Fibroblast of lung (primary cell): ENCODE measurements around the gene UIMC1.

Experiments
- EZH2 ChIP-seq: IDR thresholded peaks from 2 replicates; pipeline ENCODE4 v1.5.1; 2012; ENCODE audit warnings: low read length, control low read depth, mild to moderate bottlenecking; ENCODE audit errors: missing control alignments
- TF ChIP-seq, protein P1 (sequence below), 2 donors: IDR thresholded peaks in 1 of 2; conservative IDR thresholded peaks in 1 of 2; 1 replicate in 1 of 2; 2 replicates in 1 of 2; pipeline ENCODE4 v1.5.1; 2011 to 2012; ENCODE audit warnings: low read length in 2 of 2, control low read depth in 1 of 2, inconsistent platforms in 1 of 2, low read depth in 1 of 2, mild to moderate bottlenecking in 1 of 2

DNA sequence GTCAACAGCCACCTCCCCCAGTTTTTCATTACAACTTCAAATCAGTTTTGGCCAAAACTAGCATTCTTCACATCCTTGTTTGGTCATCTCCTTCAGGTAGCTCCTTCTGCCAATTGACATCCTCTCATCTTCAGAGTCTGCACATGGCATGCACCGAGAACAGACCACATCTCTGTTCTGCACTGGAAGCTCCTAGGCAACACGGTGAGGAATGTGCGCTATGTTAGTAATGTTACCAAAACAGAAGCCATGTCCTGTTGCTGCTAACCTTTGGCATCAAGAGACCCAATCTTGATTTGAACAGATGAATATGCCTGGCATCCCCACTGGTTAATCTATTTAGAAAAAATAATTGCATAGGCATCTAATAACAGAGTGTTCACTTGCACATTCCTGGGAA, 102.3 kb downstream of the UIMC1 start:
- TF ChIP-seq, protein P1, sequence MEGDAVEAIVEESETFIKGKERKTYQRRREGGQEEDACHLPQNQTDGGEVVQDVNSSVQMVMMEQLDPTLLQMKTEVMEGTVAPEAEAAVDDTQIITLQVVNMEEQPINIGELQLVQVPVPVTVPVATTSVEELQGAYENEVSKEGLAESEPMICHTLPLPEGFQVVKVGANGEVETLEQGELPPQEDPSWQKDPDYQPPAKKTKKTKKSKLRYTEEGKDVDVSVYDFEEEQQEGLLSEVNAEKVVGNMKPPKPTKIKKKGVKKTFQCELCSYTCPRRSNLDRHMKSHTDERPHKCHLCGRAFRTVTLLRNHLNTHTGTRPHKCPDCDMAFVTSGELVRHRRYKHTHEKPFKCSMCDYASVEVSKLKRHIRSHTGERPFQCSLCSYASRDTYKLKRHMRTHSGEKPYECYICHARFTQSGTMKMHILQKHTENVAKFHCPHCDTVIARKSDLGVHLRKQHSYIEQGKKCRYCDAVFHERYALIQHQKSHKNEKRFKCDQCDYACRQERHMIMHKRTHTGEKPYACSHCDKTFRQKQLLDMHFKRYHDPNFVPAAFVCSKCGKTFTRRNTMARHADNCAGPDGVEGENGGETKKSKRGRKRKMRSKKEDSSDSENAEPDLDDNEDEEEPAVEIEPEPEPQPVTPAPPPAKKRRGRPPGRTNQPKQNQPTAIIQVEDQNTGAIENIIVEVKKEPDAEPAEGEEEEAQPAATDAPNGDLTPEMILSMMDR (conservative IDR thresholded peaks at IDR 0.05 in 1 of 2, IDR thresholded peaks at IDR 0.05 in 1 of 2; ENCODE audit: low read depth in 1 of 2, low read length in 2 of 2): no peak
- no peak for TF ChIP-seq EZH2
